ENCODE data around the gene CMTM4.
"Not testable (repeated sequence)": the region's sequence is repeated elsewhere in the genome, so short reads cannot be mapped to it uniquely, and the experiment has no call there.

The CMTM4 gene

DNA sequence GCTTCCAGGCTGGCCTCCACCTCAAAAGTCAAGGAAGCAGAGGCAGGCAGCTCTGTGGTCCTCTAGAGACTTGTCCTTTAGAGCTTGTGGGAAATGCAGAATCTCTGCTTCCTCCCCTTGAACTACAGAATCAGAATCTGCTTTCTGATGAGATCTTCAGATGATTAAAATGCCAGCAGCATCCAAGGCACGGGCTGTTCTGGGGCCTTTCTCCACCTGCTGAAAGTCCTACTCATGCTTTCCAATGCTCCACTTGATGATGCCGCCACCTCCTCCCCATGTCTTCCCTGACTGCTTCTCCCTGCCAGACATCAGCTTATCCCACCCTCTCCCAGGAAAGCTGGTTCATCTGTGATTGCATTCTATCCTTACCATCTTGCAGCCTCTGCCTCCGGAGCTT, 58.7 kb downstream of the CMTM4 start:
- Histone ChIP-seq H3K9me3 (ENCODE audit: severe bottlenecking) (no peaks in the 10 kb centered on the region), H3K4me3 (ENCODE audit: low read depth, low read length) (no peak overlapping the region), H3K36me3 (peaks cover 5% of the 10 kb centered on the region), H3K27me3 (ENCODE audit: insufficient read depth, low read depth, severe bottlenecking) (no peaks in the 10 kb centered on the region), H3K27ac (no peak overlapping the region)
- no peak for DNase-seq
- TF ChIP-seq, protein P1, sequence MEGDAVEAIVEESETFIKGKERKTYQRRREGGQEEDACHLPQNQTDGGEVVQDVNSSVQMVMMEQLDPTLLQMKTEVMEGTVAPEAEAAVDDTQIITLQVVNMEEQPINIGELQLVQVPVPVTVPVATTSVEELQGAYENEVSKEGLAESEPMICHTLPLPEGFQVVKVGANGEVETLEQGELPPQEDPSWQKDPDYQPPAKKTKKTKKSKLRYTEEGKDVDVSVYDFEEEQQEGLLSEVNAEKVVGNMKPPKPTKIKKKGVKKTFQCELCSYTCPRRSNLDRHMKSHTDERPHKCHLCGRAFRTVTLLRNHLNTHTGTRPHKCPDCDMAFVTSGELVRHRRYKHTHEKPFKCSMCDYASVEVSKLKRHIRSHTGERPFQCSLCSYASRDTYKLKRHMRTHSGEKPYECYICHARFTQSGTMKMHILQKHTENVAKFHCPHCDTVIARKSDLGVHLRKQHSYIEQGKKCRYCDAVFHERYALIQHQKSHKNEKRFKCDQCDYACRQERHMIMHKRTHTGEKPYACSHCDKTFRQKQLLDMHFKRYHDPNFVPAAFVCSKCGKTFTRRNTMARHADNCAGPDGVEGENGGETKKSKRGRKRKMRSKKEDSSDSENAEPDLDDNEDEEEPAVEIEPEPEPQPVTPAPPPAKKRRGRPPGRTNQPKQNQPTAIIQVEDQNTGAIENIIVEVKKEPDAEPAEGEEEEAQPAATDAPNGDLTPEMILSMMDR (IDR thresholded peaks at IDR 0.05; ENCODE audit: low read depth, low read length) = no peak

DNA sequence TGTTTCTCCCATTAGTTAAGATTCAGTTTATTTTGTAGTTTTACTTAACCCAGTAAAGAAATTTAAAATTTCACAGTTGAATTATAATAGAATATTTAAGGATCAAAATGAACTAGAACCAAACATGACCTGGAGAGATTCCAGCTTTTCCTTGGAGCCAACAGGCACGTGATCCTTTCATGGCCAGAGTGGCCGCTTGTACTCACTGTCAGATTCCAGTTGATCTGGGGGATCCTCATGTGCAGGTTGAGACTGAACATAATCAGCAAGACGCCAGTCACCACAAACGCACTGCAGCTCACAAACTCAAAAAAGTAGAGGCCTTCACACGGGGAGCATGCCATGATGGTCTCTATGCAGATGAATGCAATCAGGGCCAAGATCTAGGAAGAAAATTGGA, 60.3 kb downstream of the CMTM4 start:
- H3K36me3 ChIP-seq = peaks cover 5% of the 10 kb centered on the region
- no peaks in the 10 kb centered on the region for H3K9me3 ChIP-seq (ENCODE audit: severe bottlenecking)
- no peaks in the 10 kb centered on the region for H3K27me3 ChIP-seq (ENCODE audit: insufficient read depth, low read depth, severe bottlenecking)
- no peak overlapping the region for H3K27ac ChIP-seq
- no peak overlapping the region for H3K4me3 ChIP-seq (ENCODE audit: low read depth, low read length)
- TF ChIP-seq, protein P1 (IDR thresholded peaks at IDR 0.05; ENCODE audit: low read depth, low read length) = no peak
- no peak for DNase-seq

DNA sequence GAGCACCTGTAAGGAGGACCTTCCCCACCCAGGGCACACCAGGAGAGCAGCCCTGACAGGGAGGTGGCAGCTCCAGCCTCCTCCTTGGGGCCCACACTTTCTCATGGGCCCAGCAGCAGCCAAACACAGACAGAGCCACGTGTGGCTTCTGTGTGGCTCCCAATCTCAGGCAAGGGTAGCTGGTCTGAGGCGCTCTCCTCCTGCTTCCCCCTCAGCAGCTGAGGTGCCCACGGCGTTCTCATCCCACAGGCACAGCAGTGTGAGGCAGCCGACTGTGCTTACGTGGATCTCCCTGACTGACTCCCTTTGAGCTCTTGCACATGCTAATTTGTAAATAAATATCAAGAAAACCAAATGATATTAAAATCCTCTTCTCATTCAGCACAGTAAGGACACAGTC, 61.1 kb downstream of the CMTM4 start:
- DNase-seq = no peak
- Histone ChIP-seq H3K4me3 (ENCODE audit: low read depth, low read length) (no peak overlapping the region), H3K9me3 (ENCODE audit: severe bottlenecking) (no peaks in the 10 kb centered on the region), H3K27ac (no peak overlapping the region), H3K27me3 (ENCODE audit: insufficient read depth, low read depth, severe bottlenecking) (no peaks in the 10 kb centered on the region), H3K36me3 (peaks cover 5% of the 10 kb centered on the region)
- TF ChIP-seq, protein P1 (IDR thresholded peaks at IDR 0.05; ENCODE audit: low read depth, low read length) = no peak

DNA sequence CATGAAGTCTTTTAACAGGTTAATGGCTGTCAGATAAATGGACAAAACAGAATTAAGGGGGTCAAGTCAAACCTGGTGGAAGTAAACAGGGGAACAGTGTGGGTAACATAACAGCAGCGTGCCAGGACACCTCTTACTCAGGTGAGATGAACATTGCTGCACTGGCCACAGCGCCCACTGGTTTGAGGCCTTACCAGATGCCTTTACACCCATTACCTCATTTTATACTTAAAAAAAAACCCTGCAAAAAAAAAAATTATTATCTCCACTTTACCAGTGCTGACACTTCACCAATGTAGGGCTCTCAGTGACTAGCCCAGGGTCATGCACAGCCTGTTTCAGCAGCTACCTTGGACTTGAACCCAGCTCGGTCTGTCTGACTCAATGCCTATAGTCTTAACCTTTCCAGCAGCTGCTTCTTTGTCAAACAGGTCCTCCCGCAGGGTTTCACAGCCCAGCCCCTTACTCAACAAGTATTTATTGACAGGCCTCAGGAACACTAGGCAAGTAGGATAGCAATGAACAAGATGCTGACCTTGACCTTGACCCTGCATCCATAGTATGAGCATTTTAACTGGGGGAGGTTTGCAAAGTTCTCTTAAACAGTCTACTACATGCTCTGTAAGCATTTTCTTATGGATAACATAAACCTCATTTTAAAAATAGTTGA, 61.9 kb downstream of the CMTM4 start:
- no peak for DNase-seq
- Histone ChIP-seq H3K27ac (no peak overlapping the region), H3K9me3 (ENCODE audit: severe bottlenecking) (no peaks in the 10 kb centered on the region), H3K27me3 (ENCODE audit: insufficient read depth, low read depth, severe bottlenecking) (no peaks in the 10 kb centered on the region), H3K4me3 (ENCODE audit: low read depth, low read length) (no peak overlapping the region), H3K36me3 (peaks cover 5% of the 10 kb centered on the region)
- TF ChIP-seq, protein P1 (IDR thresholded peaks at IDR 0.05; ENCODE audit: low read depth, low read length) = no peak

DNA sequence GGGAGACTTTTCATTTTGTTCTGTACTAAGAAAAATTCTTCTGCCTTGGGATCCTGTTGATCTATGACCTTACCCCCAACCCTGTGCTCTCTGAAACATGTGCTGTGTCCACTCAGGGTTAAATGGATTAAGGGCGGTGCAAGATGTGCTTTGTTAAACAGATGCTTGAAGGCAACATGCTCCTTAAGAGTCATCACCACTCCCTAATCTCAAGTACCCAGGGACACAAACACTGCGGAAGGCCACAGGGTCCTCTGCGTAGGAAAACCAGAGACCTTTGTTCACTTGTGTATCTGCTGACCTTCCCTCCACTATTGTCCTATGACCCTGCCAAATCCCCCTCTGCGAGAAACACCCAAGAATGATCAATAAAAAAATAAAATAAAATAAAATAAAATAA, 65.0 kb downstream of the CMTM4 start:
- H3K9me3 ChIP-seq (ENCODE audit: severe bottlenecking); DNase-seq; H3K27ac ChIP-seq; H3K27me3 ChIP-seq (ENCODE audit: insufficient read depth, low read depth, severe bottlenecking); H3K4me3 ChIP-seq (ENCODE audit: low read depth, low read length); H3K36me3 ChIP-seq: not testable (repeated sequence)

DNA sequence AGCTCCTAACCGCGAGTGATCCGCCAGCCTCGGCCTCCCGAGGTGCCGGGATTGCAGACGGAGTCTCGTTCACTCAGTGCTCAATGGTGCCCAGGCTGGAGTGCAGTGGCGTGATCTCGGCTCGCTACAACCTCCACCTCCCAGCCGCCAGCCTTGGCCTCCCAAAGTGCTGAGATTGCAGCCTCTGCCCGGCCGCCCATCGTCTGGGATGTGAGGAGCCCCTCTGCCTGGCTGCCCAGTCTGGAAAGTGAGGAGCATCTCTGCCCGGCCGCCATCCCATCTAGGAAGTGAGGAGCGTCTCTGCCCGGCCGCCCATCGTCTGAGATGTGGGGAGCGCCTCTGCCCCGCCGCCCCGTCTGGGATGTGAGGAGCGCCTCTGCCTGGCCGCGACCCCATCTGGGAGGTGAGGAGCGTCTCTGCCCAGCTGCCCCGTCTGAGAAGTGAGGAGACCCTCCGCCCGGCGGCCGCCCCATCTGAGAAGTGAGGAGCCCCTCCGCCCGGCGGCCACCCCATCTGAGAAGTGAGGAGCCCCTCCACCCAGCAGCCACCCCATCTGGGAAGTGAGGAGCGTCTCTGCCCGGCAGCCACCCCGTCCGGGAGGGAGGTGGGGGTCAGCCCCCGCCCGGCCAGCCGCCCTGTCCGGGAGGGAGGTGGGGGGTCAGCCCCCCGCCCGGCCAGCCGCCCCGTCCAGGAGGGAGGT, 65.8 kb downstream of the CMTM4 start:
- H3K9me3 ChIP-seq (ENCODE audit: severe bottlenecking); DNase-seq; H3K36me3 ChIP-seq; H3K4me3 ChIP-seq (ENCODE audit: low read depth, low read length); H3K27me3 ChIP-seq (ENCODE audit: insufficient read depth, low read depth, severe bottlenecking); H3K27ac ChIP-seq: not testable (repeated sequence)

DNA sequence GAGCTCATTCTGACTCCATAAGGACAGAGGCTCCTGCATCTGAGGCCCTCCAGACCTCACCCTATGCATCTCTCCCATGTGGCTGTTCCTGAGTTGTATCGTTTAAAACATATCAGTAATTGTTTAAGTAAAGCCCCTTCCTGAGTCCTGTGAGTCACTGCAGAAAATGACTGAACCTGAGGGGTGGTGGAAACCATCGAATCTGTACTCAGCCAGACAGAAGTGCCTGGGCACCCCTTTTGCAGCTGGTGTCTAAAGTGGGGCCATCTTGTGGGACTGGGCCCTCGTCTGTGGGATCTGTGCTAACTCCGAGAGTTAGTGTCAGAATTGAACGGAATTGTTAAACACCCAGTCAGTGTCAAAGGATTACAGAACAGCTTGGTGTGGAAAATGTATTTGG, 66.7 kb downstream of the CMTM4 start:
- no peaks in the 10 kb centered on the region for H3K27me3 ChIP-seq (ENCODE audit: insufficient read depth, low read depth, severe bottlenecking)
- no peak for DNase-seq
- TF ChIP-seq, protein P1 (IDR thresholded peaks at IDR 0.05; ENCODE audit: low read depth, low read length) = no peak
- no peaks in the 10 kb centered on the region for H3K9me3 ChIP-seq (ENCODE audit: severe bottlenecking)
- no peaks in the 10 kb centered on the region; the same call in none of the 2 replicates for H3K36me3 ChIP-seq
- no peak overlapping the region for H3K4me3 ChIP-seq (ENCODE audit: low read depth, low read length)
- H3K27ac ChIP-seq = no peak overlapping the region

DNA sequence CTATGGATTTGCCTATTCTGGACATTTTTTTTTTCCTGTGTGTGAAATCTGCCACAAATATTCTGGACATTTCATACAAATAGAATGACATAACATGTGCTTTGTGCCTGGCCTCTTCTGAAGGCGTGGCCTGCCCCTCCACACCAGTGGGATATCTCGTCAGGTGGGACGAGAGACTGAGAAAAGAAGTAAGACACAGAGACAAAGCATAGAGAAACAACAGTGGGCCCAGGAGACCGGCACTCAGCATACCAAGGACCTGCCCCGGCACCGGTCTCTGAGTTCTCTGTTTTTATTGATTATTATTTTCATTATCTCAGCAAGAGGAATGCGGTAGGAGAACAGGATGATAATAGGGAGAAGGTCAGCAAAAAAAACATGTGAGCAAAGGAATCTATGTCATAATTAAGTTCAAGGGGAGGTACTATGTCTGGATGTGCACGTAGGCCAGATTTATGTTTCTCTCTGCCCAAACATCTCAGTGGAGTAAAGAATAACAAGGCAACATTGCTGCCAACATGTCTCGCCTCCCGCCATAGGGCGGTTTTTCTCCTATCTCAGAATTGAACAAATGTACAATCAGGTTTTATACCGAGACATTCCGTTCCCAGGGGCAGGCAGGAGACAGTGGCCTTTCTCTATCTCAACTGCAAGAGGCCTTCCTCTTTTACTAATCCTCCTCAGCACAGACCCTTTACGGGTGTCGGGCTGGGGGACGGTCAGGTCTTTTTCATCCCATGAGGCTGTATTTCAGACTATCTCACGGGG, 68.7 kb downstream of the CMTM4 start:
- not testable (repeated sequence) for H3K27ac ChIP-seq; H3K27me3 ChIP-seq (ENCODE audit: insufficient read depth, low read depth, severe bottlenecking); DNase-seq; H3K9me3 ChIP-seq (ENCODE audit: severe bottlenecking); H3K4me3 ChIP-seq (ENCODE audit: low read depth, low read length); H3K36me3 ChIP-seq
